ENCODE measurements around the gene TNNT2. TPM values are rescaled to one million over a fixed set of nuclear protein-coding genes. Genes with fewer than 3 reads are reported as not detected.

Gene TNNT2
- total and polyA plus RNA-seq, 5 donors: 5,203 to 16,707 (median 7,247) TPM

DNA sequence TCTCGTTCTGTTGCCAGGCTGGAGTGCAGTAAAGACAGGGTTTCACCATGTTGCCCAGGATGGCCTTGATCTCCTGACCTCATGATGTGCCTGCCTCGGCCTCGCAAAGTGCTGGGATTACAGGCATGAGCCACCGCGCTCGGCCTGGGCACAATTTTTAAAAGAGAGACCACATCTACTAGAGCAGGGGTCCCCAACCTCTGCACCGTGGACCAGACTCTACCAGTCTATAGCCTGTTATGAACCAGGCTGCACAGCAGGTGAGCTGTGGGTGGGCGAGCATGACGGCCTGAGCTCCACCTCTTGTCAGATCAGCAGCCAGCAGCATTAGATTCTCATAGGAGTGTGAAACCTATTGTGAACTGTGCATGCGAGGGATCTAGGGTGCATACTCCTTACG lies 20.8 kb downstream of the TNNT2 start:
- intact Hi-C loops (cut with DNase I): no loop called here
- H3K9me3 ChIP-seq (ENCODE audit: control insufficient read depth, low read length): no peaks in the 10 kb centered on the region
- DNase-seq (peak in 2 of 3 donors; percentile 40 to 59), ATAC-seq (peak in 1 of 2 donors; percentile 7)
- no peak overlapping the region for H3K4me3 ChIP-seq (ENCODE audit: low read length)
- 71% methylated on average over 11 of the region's 11 CpGs for WGBS
- H3K27me3 ChIP-seq (ENCODE audit: control insufficient read depth, insufficient read depth): no peaks in the 10 kb centered on the region
- no peak overlapping the region for H3K27ac ChIP-seq (ENCODE audit: low read length)
- no peaks in the 10 kb centered on the region for H3K4me1 ChIP-seq (ENCODE audit: control insufficient read depth, insufficient read depth, low read length)

DNA sequence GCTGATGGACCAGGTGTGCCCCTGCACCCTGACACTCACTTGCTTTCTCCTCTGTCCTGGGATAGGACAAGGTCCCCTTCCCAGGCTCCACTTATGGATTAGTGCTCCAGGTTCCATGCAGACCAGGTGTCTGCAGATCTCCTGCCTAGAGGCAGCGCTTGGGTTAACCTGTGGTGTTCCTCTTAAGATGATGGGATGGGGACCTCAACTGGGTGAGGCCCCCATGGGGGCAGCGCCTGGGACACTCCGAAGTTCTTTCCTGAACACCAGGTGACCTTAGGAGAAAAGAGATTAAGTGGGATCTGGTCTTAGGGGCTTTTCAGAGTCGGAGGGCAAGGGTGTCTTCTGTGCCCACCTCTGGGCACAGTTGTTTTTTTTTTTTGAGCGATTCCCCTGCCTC lies 21.2 kb downstream of the TNNT2 start:
- no peak overlapping the region for H3K4me3 ChIP-seq (ENCODE audit: low read length)
- H3K9me3 ChIP-seq (ENCODE audit: control insufficient read depth, low read length): no peaks in the 10 kb centered on the region
- H3K27ac ChIP-seq (ENCODE audit: low read length): no peak overlapping the region
- DNase-seq (peak in 2 of 3 donors; percentile 36 to 55), ATAC-seq (peak; percentile 2 to 3)
- intact Hi-C loops (cut with DNase I): no loop called here
- H3K4me1 ChIP-seq (ENCODE audit: control insufficient read depth, insufficient read depth, low read length): no peaks in the 10 kb centered on the region
- H3K27me3 ChIP-seq (ENCODE audit: control insufficient read depth, insufficient read depth): no peaks in the 10 kb centered on the region
- WGBS: 77% methylated on average over 5 of the region's 5 CpGs

GRCh38 chr1:201355471-201355870 lies 22.0 kb downstream of the TNNT2 start:
- Histone ChIP-seq H3K4me3 (ENCODE audit: low read length) (no peak overlapping the region), H3K9me3 (ENCODE audit: control insufficient read depth, low read length) (no peaks in the 10 kb centered on the region), H3K27ac (ENCODE audit: low read length) (no peak overlapping the region), H3K4me1 (ENCODE audit: control insufficient read depth, insufficient read depth, low read length) (no peaks in the 10 kb centered on the region), H3K27me3 (ENCODE audit: control insufficient read depth, insufficient read depth) (no peaks in the 10 kb centered on the region)
- DNase-seq: peak in 1 of 3 donors; percentile 23
- ATAC-seq: no peak
- intact Hi-C loops (cut with DNase I): no loop called here
- WGBS: 76% methylated on average over 7 of the region's 7 CpGs

- DNase-seq (peak in 2 of 3 donors; percentile 49 to 73), ATAC-seq (peak; percentile 3 to 5)
- whole genome bisulfite sequencing: 39% methylated on average over 4 of the region's 4 CpGs
- Histone ChIP-seq H3K27ac (ENCODE audit: low read length) (no peak overlapping the region), H3K27me3 (ENCODE audit: control insufficient read depth, insufficient read depth) (no peaks in the 10 kb centered on the region), H3K9me3 (ENCODE audit: control insufficient read depth, low read length) (no peaks in the 10 kb centered on the region), H3K4me1 (ENCODE audit: control insufficient read depth, insufficient read depth, low read length) (no peaks in the 10 kb centered on the region), H3K4me3 (ENCODE audit: low read length) (no peak overlapping the region)
- intact Hi-C loops (cut with DNase I): no loop called here
These were observed 22.6 kb downstream of the TNNT2 start for GRCh38 chr1:201354901-201355295.

DNA sequence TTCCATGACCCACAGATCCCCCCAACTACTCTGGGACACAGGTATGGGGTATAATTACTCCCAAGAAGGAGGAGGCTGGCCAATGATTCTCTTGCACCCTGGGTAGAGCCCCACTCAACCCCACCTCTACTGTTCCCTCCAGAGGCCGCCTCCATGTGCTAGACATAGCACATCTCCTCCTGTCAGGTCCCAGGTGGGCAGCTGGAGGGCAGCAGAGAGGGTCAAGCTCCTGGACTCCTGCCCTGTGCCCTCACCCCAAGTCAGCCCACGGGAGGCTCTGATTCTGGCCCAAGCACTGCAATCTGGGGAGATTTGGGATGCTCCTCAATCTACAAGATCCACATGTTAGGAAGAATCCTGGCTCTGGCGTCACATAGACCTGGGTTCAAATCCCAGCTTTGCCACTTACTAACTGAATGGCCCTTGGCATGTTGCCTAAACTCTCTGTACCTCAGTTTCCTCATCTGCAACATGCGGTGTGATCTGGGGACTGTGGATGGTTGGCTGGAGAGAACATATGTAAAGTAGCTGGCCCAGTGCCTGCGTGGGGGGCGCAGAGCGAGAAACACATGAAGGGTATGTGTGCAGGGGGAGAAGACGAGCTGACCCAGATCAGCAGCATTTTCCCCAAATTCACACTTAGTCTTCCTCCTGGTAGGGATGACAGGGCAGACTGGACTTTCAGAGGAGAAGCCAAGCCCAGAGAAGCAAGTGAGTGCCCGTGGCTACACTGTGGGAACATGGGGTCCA lies 23.2 kb downstream of the TNNT2 start:
- WGBS: 89% methylated on average over 9 of the region's 9 CpGs
- Histone ChIP-seq H3K4me1 (ENCODE audit: control insufficient read depth, insufficient read depth, low read length) (no peaks in the 10 kb centered on the region), H3K9me3 (ENCODE audit: control insufficient read depth, low read length) (no peaks in the 10 kb centered on the region), H3K27ac (ENCODE audit: low read length) (no peak overlapping the region), H3K4me3 (ENCODE audit: low read length) (no peak overlapping the region), H3K27me3 (ENCODE audit: control insufficient read depth, insufficient read depth) (no peaks in the 10 kb centered on the region)
- DNase-seq: peak in 2 of 3 donors; percentile 41 to 54
- ATAC-seq: peak in 1 of 2 donors; percentile 0
- intact Hi-C loops (cut with DNase I): no loop called here

- Histone ChIP-seq H3K9me3 (ENCODE audit: control insufficient read depth, low read length) (no peaks in the 10 kb centered on the region), H3K27me3 (ENCODE audit: control insufficient read depth, insufficient read depth) (no peaks in the 10 kb centered on the region), H3K27ac (ENCODE audit: low read length) (no peak overlapping the region), H3K4me3 (ENCODE audit: low read length) (no peak overlapping the region), H3K4me1 (ENCODE audit: control insufficient read depth, insufficient read depth, low read length) (no peaks in the 10 kb centered on the region)
- WGBS: 80% methylated on average over 13 of the region's 13 CpGs
- DNase-seq (peak in 2 of 3 donors; percentile 13 to 50), ATAC-seq (no peak)
- intact Hi-C loops (cut with DNase I): no loop called here
These were observed 24.1 kb downstream of the TNNT2 start for GRCh38 chr1:201353186-201353940.

- Histone ChIP-seq H3K4me1 (ENCODE audit: control insufficient read depth, insufficient read depth, low read length) (peaks cover 2% of the 10 kb centered on the region), H3K27ac (ENCODE audit: low read length) (no peak overlapping the region), H3K27me3 (ENCODE audit: control insufficient read depth, insufficient read depth) (no peaks in the 10 kb centered on the region), H3K9me3 (ENCODE audit: control insufficient read depth, low read length) (no peaks in the 10 kb centered on the region), H3K4me3 (ENCODE audit: low read length) (no peak overlapping the region)
- no peak for DNase-seq
- intact Hi-C loops (cut with DNase I): no loop called here
- no peak for ATAC-seq
These were observed 25.9 kb downstream of the TNNT2 start for GRCh38 chr1:201351617-201352016.

DNA sequence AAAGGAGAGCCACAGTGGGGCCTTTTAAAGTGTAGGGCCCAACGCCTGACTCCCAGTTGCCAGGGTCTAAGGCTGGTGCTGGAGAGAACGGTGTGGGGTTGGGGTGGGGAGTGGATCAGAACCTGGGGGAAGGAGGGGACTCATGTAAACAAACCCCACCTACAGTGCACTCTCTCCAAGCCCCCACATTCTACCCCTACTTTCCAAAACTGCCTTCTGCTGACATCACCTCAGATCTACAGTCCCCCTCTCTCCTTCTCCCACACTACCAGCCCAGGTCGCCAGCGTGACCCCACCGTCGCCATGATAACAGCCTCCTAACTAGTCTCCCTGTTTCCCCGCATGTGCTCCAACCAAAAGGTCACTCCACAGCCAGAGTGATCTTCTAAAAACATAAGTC lies 26.6 kb downstream of the TNNT2 start:
- Histone ChIP-seq H3K4me3 (ENCODE audit: low read length) (no peak overlapping the region), H3K9me3 (ENCODE audit: control insufficient read depth, low read length) (no peaks in the 10 kb centered on the region), H3K4me1 (ENCODE audit: control insufficient read depth, insufficient read depth, low read length) (peaks cover 2% of the 10 kb centered on the region), H3K27ac (ENCODE audit: low read length) (no peak overlapping the region), H3K27me3 (ENCODE audit: control insufficient read depth, insufficient read depth) (no peaks in the 10 kb centered on the region)
- ATAC-seq (no peak), DNase-seq (peak in 1 of 3 donors; percentile 25)
- 82% methylated on average over 7 of the region's 7 CpGs for WGBS
- intact Hi-C loops (cut with DNase I): no loop called here

DNA sequence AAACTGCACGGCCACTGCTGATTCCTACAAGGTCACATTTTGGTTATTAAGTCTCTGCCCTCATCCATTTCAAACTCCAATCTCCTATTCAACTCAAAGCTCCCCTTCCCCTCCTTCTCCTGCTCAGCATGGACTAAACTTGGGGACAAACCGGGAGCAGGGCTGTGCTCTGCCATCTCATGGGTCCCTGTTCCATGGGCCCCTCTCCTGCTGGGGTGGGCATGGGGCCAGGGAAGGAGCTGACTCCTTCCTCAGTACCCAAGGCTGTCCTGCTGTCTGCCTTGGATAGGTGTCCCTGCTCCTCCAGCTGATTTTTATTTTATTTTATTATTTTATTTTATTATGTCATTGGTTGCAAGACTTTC lies 27.1 kb downstream of the TNNT2 start:
- H3K4me3 ChIP-seq (ENCODE audit: low read length): no peak overlapping the region
- no peak overlapping the region for H3K27ac ChIP-seq (ENCODE audit: low read length)
- no peaks in the 10 kb centered on the region for H3K27me3 ChIP-seq (ENCODE audit: control insufficient read depth, insufficient read depth)
- intact Hi-C loops (cut with DNase I): no loop called here
- ATAC-seq: no peak
- H3K9me3 ChIP-seq (ENCODE audit: control insufficient read depth, low read length): no peaks in the 10 kb centered on the region
- 77% methylated on average over 2 of the region's 2 CpGs for WGBS
- peaks cover 2% of the 10 kb centered on the region for H3K4me1 ChIP-seq (ENCODE audit: control insufficient read depth, insufficient read depth, low read length)
- DNase-seq: peak in 1 of 3 donors; percentile 29

- ATAC-seq (no peak), DNase-seq (peak in 1 of 3 donors; percentile 7)
- intact Hi-C loops (cut with DNase I): loop anchor here in 2 of 4 donors (5.0 kb wide), 2 partner anchors 92 to 97 kb away; no protein-coding TSS in a partner anchor
- Histone ChIP-seq H3K4me1 (ENCODE audit: control insufficient read depth, insufficient read depth, low read length) (peaks cover 2% of the 10 kb centered on the region), H3K27ac (ENCODE audit: low read length) (no peak overlapping the region), H3K4me3 (ENCODE audit: low read length) (no peak overlapping the region), H3K9me3 (ENCODE audit: control insufficient read depth, low read length) (no peaks in the 10 kb centered on the region), H3K27me3 (ENCODE audit: control insufficient read depth, insufficient read depth) (no peaks in the 10 kb centered on the region)
- 62% methylated on average over 4 of the region's 4 CpGs for WGBS
These were observed 28.4 kb downstream of the TNNT2 start for GRCh38 chr1:201349092-201349491.

DNA sequence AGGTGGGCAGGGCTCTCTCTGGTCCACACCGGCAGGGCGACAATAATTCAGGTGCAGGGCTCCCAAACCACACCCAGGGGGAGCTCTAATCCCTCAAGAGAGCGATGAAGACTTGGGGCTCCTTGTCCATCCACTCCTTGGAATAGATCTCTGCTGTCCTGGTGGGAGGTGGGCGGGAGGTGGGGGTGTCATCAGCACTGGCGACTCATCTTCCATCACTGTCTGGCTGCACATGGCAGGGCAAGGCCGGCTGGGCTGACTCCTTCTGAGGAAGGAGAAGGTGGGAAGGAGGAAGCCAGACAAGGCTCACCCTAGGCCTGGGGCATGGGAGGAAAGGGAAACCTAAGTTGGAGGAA lies 29.3 kb downstream of the TNNT2 start:
- Histone ChIP-seq H3K27me3 (ENCODE audit: control insufficient read depth, insufficient read depth) (no peaks in the 10 kb centered on the region), H3K4me1 (ENCODE audit: control insufficient read depth, insufficient read depth, low read length) (peaks cover 2% of the 10 kb centered on the region), H3K27ac (ENCODE audit: low read length) (no peak overlapping the region), H3K9me3 (ENCODE audit: control insufficient read depth, low read length) (no peaks in the 10 kb centered on the region), H3K4me3 (ENCODE audit: low read length) (no peak overlapping the region)
- peak in 1 of 3 donors; percentile 44 for DNase-seq
- intact Hi-C loops (cut with DNase I): loop anchor here in 2 of 4 donors (5.0 kb wide), 2 partner anchors 91 to 96 kb away; no protein-coding TSS in a partner anchor
- ATAC-seq: peak; percentile 13 to 24
- 29% methylated on average over 6 of the region's 6 CpGs for WGBS

Data from right cardiac atrium (tissue), 5 donors.